Forelimb muscle (tissue), 1 donor: Measurements from ENCODE around the gene FCRL6. TPM values are rescaled to one million over a fixed set of nuclear protein-coding genes. Genes with fewer than 3 reads are reported as not detected.

Source experiments
- DNase-seq: peaks from one replicate; pipeline ENCODE4 v3.0.0-alpha.2; 2013; ENCODE audit warnings: low read depth
- polyA plus RNA-seq: library from polyadenylated mRNA; unstranded; fragments of 120-200 nt; gene quantifications from one replicate; pipeline ENCODE4 v1.2.1, GENCODE V29; 2013; ENCODE audit not compliant: insufficient read length

The FCRL6 gene
- polyA plus RNA-seq, 1 donor = 0.34 TPM

DNA sequence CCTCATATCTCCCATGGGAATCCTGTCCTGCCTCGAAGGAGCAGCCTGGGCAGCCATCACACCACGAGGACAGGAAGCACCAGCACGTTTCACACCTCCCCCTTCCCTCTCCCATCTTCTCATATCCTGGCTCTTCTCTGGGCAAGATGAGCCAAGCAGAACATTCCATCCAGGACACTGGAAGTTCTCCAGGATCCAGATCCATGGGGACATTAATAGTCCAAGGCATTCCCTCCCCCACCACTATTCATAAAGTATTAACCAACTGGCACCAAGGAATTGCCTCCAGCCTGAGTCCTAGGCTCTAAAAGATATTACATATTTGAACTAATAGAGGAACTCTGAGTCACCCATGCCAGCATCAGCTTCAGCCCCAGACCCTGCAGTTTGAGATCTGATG is 33.2 kb downstream of the FCRL6 start:
- no peak for DNase-seq

DNA sequence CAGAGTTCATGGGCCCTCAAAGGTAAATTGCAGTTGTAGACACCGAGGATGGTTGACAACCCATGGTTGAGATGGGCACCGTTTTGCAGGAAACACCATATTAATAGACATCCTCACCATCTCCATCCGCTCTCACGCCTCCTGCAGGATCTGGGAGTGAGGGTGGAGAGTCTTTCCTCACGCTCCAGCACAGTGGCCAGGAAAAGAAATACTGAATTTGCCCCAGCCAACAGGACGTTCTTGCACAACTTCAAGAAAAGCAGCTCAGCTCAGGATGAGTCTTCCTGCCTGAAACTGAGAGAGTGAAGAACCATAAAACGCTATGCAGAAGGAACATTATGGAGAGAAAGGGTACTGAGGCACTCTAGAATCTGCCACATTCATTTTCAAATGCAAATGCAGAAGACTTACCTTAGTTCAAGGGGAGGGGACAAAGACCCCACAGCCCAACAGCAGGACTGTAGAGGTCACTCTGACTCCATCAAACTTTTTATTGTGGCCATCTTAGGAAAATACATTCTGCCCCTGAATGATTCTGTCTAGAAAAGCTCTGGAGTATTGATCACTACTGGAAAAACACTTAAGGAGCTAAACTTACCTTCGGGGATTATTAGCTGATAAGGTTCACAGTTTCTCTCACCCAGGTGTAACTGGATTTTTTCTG is 33.8 kb downstream of the FCRL6 start:
- DNase-seq = no peak

DNA sequence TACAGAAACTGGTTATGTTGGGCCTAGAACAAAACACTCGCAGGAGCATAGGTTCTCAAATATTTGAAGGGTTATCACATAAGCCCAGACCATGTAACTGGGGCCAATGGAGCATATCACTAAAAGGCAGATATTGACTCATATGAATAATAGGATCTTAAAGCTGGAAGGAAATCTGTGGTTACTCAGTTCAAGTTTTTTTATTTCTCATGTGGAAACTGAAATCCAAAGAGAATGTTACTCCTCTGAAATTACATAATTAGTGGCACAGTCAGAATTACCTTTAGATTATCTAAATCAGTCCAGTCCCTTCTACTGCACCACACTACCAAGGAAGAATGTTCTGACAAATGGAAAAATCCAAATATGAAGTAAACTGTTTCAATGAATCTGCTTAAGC is 36.6 kb downstream of the FCRL6 start:
- no peak for DNase-seq

DNA sequence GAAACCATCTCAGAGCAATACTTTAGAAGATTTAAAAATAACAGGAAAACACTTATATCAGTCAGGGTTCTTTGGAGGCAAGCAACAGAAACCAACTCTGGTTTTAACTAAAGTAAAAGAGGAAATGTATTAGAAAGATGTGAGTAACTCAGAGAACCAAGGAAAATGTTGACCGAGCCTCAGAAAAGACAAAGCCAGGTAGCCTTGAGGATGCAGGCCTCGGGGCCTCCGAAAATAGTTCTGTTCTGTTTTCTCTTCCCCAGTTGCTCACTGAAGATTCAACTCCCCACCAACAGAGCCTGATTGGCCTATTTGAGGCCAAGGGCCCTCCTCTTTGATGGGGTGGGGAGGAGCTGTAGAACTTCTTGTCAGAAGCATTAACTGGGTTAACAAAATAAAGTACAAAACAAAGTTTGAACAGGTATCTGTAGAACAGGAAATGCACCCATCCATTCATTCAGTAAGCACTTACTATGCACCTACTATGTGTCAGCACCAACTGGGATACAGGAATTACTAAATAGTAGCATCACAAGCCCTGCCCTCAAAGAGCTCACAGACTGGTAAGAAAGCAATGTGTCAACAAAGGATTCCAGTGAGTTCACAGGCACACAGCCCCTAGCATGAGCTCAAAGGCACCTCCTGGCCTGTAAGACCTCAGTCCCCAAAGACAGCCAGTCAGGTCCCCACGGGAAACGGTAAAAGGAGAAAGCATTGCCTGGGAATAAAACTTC is 37.1 kb downstream of the FCRL6 start:
- no peak for DNase-seq

DNA sequence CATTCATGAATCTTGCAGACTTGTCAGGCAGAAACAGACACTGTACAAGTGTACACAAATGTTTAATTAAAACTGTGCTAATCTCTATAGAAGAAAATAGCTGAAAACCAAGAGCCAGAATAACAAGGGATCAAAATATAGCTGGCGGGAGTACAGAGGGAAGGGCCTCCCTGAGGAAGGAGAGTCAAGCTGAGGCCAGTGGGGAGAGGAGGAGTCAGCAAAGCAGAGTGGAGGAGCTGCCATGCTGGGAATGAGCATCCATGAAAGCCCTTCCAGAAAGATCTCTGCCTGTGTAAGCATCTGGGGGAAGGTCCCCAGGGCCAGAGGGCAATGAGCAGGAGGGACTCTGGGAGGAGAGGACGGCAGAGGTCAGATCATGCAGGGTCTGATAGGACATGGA is 39.6 kb downstream of the FCRL6 start:
- no peak for DNase-seq

GRCh38 chr1:159843459-159843858 is 41.3 kb downstream of the FCRL6 start:
- DNase-seq = no peak

DNA sequence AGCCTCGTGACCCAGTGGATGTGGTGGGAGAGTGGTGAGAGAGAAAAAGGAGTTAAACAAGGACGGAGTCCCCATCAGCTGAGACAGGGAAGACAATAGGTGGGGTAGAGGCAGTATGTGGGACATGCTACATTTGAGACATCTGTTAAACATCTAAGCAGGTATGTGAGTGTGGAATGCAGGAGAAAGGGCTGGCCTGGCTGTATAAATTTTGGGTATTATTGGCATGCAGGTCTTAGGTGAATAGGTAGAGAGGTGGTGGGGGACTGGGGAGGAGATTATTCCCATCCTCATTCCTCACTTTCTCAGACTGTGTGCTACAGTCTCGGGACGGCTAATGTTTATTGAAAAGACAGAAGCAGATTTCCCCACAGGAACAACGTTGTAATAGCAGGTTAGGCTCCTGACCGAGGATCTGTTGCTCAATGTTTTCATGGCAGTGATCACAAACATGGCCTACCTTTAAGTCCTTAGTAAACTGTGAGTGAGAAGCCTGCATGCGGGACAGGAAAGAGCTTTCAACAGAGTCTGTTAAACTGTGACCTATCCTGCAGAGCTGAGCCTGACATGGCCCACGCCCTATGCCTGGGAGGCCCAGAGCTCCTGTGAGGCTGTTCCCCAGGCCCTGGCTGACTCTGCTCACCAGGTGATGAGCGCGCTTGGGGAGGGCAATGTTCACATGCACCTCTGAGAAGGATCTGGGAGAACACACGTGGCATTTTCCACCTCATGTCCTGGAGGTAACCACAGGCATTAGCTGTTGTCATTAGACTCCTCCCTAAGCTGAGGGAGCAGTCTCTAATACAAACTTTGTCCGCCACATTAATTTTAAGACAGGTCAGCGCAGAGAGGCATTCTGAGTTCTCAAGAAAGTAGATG is 43.8 kb downstream of the FCRL6 start:
- DNase-seq = no peak

- no peak for DNase-seq
Measured at GRCh38 chr1:159847231-159847630, 45.1 kb downstream of the FCRL6 start.

DNA sequence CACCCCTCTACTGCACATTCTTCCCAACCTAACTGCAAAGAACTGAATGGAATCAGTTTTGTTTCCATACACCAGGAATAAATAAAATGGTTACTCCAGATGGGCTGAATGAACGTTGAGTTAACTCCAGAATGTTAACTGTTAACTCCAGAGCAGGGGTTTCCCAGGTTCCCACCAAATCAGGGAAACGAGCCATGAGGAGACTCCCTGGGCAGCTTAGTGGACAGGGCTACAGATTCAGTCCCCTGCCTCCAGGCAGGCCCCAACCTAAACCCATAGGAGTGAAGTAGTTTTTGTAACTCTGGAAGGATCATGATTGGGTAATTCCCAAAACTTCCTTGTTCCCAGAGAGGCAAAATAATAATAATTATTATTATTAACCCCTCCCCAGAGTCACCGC is 46.2 kb downstream of the FCRL6 start:
- DNase-seq = no peak

DNA sequence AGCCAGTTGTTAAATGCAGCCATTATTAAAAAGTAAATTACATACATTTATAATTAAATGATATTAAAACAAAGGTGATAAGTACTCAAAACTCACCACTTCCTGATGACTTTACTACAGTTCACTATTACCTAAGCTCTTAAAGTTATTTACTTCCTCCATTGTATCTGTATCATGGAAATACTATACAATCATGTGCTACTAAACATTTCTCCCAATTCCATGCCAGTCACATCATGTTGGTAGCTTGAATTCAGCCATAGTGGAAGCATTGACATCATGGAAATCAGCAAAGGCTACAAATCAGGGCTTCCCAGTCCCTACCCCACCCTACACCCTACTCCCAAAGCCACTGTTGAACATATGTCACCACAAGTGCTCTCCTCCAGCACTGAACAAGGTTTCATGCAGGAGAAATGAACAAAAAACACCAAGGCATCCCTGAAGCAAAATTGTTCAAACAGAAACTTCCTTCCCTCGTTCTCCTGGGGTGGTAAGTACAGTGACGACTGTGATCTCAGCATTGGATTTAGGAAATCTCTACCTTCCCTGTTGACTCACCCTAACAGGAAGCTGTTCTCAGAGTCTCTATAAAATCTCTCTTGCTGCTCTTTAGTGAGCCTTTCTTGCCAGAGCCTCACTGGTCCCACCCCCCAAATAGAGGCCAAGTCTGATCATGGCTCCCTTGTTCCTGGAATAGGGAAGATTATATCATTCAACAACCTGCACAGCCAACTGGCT is 47.6 kb downstream of the FCRL6 start:
- DNase-seq = no peak

- DNase-seq = no peak
Measured at GRCh38 chr1:159851407-159851806, 49.2 kb downstream of the FCRL6 start.

DNA sequence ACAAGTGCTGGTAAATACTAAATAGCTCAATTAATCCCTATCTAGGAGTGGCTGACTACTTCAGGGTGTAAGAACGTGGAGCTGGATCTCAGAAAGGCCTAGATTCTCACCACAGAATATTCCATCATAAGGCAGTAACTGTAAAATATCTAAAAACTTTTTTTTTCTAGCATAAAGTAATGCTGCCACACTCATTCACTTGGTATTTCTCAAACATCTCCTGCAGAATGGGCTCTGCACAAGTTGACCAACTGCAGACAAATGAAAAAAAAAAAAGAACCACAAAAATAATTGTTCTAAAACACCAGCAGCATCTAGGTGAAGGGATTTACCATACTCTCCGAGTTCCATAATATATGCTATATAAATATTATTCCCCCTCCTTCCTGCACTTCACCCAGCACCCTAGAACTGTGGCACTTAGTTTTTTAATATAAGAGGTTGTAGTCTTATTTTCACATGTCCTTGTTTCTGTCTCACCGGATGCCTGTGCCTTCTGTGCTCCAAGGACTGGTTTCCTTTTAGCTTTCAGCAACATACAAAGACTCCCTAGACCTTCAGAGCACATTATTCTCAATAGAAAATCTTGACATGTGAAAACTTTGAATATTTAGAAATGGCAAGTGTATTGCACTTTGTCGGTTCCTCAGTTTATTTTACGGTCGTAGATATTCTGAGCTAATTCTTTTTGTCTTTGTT is 51.4 kb downstream of the FCRL6 start:
- DNase-seq = no peak

DNA sequence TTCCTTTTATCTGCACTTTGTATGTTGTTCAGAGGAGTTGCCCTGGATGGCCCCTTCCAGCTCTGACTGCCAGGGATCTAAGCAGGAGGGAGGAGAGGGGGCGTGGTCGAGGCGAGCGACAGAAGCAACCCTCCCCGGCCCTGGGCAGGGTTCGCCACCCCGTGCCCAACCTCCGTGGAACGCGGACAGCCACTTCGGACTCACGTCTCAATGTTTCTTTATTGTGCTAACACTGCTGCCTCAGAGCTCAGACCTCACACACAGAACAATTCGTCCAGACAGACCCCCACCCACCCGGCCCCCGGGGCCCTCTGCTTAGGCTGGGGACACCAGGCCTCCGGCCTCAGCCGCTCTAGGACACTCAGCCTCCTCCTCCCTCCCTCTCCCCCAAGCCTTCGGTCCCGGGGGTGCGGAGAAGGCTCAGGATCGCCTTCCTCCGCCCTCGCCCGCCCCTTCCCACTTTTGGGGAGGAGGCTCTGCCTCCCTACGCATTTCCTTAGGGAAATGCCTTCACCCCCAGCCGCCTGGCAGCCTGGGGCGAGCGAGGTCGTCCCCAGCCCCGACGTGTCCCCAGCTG is 52.0 kb downstream of the FCRL6 start:
- DNase-seq = no peak

DNA sequence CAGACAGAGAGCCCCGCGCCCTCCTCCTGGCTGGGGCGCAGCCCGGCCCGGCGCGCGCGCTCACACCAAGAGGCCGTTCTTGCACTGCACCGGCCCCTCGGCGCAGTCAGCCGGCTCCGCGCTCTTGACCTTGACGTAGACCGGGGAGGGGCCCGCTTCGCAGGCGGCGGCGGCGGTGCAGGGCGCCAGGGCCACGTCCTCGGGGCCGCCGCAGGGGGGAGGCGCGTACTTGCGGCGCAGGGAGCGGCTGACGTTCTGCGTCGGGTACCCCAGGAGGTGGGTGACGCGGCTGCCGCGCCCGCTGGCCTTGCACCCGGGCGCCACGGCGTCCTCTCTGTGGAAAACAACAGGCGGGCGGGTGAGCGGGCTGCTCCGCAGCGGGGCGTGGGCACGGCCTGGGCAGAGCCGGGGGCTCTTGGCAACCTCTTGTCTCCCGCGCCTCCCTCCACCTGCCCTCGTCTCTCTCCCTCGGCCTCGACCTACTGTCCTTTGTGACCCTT is 52.6 kb downstream of the FCRL6 start:
- peak; percentile 43 for DNase-seq

GRCh38 chr1:159855709-159856108 is 53.5 kb downstream of the FCRL6 start:
- DNase-seq = no peak

- DNase-seq = no peak
Measured at GRCh38 chr1:159856576-159856975, 54.4 kb downstream of the FCRL6 start.

DNA sequence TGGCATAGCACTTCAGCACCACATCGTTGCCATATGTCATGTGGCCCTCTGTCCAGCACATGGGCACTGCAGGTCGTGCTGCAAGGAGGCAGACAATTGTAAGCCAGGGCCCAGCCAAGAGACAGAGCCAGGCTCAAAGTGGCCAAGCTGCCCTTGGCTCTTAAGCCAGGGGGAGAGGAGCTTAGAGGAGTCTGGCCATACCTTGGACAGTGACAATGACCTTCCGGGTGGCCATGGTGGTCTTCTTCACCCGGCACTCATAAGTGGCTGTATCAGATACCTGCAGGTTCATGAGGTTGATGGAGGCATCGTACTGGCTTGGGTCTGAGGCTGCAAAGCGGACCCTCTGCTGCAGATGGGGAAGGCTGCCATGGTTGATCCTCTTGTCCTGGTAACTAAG is 55.7 kb downstream of the FCRL6 start:
- DNase-seq = no peak

- no peak for DNase-seq
Measured at GRCh38 chr1:159859767-159860322, 57.7 kb downstream of the FCRL6 start.

DNA sequence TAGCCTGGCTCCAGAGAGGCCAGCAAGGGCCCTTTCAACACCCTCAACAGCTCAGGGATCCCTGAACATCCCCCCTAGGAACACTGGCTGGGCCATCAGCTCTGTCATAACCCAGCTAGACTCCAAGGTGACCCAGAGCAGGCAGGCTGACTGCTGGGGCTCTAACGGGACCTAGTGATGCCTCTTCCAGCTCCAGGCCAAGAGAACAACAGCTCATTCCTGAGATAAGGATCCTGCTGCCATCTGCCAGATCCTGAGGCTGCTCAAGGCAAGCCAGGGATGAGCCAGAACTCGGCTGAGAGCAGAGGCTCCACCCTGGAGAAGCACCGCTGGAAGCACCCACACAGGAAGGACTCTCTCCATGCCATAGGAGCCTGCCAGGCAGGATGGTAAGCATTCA is 58.3 kb downstream of the FCRL6 start:
- no peak for DNase-seq

DNA sequence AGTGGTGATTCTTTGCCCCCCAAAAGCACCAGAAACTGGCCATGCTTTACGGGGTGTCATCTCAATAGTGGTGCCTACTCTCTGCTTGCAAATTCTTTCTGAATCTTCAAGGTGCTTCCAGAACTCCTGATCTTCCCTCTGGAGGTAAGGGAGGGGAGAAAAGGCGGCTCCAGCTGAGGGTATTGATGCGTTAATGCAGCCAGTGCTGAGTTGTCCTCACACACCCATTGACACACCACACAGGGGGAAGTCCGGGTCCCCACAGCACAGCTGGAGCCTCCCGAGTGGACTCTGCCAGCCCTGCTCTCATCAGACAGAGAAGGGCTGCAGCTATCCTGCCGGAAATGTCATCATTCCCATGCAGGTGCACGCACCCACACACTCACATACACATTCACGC is 59.1 kb downstream of the FCRL6 start:
- no peak for DNase-seq
